Ureter (tissue), 1 donor: ENCODE measurements around the gene CD164L2. TPM values are rescaled to one million over a fixed set of nuclear protein-coding genes. Genes with fewer than 3 reads are reported as not detected.

Experiments used
- total RNA-seq: library from RNA; stranded (reverse); gene quantifications from one replicate; pipeline ENCODE4 v1.2.4, GENCODE V29; 2023
- donor health status: DM: yes; HTN: yes; CAD: no.

Gene CD164L2
- total RNA-seq, 1 donor from 2014 or later = not detected

Other genes with a start within 250 kb of the CD164L2 start
- gene SLC9A1, start 228.2 kb downstream of the CD164L2 start, total RNA-seq = 79.4 TPM
- 30.3 TPM for gene WDTC1, start 148.7 kb downstream of the CD164L2 start, total RNA-seq
- gene TMEM222, start 61.2 kb downstream of the CD164L2 start, total RNA-seq = 54.1 TPM
- 93.6 TPM for gene SYTL1, start 41.3 kb downstream of the CD164L2 start, total RNA-seq
- 75.5 TPM for gene MAP3K6, start 16.4 kb downstream of the CD164L2 start, total RNA-seq
- gene FCN3, start 8.5 kb downstream of the CD164L2 start, total RNA-seq = 2.1 TPM
- 0.47 TPM for gene GPR3, start 9.3 kb upstream of the CD164L2 start, total RNA-seq
- 141 TPM for gene WASF2, start 106.8 kb upstream of the CD164L2 start, total RNA-seq
- 27.3 TPM for gene AHDC1, start 220.8 kb upstream of the CD164L2 start, total RNA-seq